G401 (cell line): ENCODE results near the gene NALCN. TPM values are rescaled to one million over a fixed set of nuclear protein-coding genes. Genes with fewer than 3 reads are reported as not detected.

Experiments
- DNase-seq: peaks from one replicate; pipeline ENCODE4 v3.0.0-alpha.2; 2015; ENCODE audit warnings: low spot score
- in situ Hi-C: cut with HindIII; loops from 2 replicates; pipeline ENCODE4 v1.10.0; 2016; ENCODE audit warnings: low sequenced_read_pairs, mixed read lengths
- total RNA-seq: library from RNA; depleted of rRNA; stranded (reverse); fragments of >200 nt; shearing (Covaris generic); gene quantifications from 2 replicates; pipeline ENCODE4 v1.2.3, GENCODE V29; 2014; rRNA removed

The NALCN gene
- total RNA-seq, result not detected in 2 replicates

DNA sequence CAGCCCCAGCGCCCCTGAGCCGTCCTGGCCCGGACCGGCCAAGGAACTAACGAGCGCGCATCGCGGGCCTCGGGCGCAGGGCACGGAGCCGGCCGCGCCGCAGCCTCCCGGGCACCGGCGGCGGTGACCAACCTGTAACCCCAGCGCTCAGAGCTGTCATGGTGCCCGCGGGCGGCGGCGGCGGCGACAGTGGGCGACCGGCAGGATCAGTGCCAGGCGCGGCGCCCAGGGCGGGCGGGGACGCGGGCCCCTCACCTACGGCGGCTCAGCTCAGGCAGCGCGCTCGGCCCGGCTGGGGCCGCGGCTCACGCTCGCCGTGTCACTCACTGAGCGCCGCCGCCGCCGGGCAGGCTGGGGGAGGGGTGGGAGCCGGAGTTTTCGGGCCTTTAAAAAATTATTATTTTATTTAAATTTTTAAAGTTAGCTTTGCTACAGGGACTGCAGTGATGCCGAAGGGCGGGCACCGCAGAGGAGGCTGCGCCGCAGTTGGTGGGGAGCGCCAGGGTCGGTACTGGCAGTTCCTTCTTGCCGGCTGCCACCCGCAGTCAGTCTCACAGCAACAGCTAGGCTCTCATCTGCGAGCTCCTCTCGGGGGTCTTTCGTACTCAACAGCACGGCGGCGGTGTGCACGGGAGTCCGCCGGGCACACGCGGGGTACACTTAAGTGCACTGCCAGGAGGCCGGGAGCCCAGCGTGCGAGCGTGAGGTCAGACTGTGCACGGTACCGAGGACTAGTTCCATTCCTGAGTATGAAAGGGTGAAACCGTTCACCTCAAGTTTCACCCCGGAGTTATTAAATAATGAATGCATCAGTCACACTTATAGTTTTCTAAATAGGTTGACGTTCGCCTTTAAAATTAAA, at the start of gene NALCN:
Gene NALCN (minus strand): TSS at position 328 of the 862 bp plus-strand sequence. CDS start 17,382 bp downstream, outside the sequence.
- in situ Hi-C loops, result no loop called here
- peak; percentile 56 for DNase-seq

- DNase-seq, result no peak
- in situ Hi-C loops, result no loop called here
Observed at GRCh38 chr13:101465877-101466276, 49.6 kb upstream of the NALCN start.

- in situ Hi-C loops, result no loop called here
Observed at GRCh38 chr13:101457176-101457575, 40.9 kb upstream of the NALCN start.

GRCh38 chr13:101455863-101456262, 39.6 kb upstream of the NALCN start:
- in situ Hi-C loops, result no loop called here
- no peak for DNase-seq

More at GRCh38 chr13:101457176-101457575, 40.9 kb upstream of the NALCN start:
- no peak for DNase-seq

GRCh38 chr13:101454767-101455166, 38.5 kb upstream of the NALCN start:
- in situ Hi-C loops, result no loop called here
- no peak for DNase-seq

DNA sequence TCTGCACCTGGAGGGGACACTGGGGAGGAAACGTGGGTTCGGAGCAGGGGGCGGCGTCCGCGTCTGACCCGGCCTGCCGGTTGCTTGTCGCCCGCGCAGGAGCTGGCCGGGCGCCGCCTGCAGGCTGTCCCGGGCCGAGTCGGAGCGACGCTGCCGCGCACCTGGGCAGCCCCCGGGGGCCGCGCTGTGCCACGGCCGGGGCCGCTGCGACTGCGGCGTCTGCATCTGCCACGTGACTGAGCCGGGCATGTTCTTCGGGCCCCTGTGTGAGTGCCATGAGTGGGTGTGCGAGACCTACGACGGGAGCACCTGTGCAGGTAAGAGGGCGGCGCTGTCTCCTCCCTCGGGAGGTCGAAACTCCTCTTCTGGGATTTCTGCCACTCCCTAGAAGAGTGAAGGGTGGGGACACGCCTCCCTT, 37.5 kb upstream of the NALCN start:
- in situ Hi-C loops, result no loop called here
- peak; percentile 10 for DNase-seq

- peak; percentile 88 for DNase-seq
- in situ Hi-C loops, result no loop called here
Observed at GRCh38 chr13:101452519-101453485, 36.5 kb upstream of the NALCN start, which contains the start of gene ITGBL1. Gene ITGBL1, plus strand, starts transcription at chr13:101452675. Its CDS starts 159 bp downstream, at chr13:101452834.

DNA sequence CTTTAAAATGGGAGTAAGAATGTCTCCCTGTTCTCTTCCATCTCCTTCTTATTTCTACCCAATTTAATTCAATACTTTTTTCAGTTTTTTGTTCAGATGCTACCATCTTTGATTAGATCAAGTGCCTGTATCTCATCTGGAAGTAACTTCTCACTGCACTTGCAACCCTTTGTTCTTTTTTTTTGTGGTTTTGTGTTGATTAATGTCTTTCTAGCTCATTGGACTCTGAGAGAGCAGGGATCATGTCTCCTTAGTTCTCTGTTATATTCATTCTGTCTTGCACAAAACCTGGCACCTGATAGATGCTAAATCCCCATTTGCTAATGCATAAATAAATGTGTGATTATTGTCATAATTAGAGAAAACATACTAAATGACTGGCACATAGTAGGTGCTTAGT, 35.3 kb upstream of the NALCN start:
- DNase-seq, result peak; percentile 7
- in situ Hi-C loops, result no loop called here

DNA sequence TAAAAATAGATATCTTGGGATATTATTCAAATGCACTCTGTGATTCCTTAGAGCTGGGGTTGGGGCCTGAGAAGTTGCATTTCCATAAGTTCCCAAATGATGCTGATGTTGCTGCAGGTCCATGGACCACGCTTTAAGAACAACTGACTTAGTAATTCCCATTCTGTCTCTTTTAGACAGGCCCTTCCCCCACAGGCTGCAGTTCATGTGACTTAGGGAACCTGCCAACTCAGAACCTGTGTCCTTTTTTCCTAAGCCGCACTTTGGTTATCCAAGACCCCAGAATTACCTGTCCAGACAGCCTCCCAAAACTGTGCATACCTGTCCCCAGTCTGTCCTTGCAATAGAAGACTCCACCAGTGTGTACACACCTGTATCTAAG, 34.4 kb upstream of the NALCN start:
- in situ Hi-C loops, result no loop called here
- no peak for DNase-seq

- DNase-seq, result no peak
- in situ Hi-C loops, result no loop called here
Observed at GRCh38 chr13:101449790-101450748, 33.8 kb upstream of the NALCN start.

DNA sequence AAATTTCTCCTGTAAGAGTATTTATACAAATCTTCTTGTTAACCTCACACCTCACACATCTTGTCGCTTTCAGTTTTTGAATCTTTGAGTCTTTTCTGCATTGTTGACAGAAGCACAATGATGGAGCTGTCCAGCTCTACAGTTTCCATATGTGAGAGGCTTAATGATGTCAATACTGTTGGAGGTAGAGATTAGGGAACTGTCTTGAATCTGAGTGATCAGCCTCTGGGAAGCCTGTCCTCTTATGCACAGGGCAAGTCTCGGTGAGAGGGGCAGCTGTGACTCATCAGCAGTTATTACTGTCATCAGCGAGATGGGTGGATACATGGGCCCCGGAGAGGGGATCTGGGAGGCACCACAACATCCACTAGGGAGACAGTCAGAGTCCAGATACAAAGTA, 31.5 kb upstream of the NALCN start:
- in situ Hi-C loops, result no loop called here

DNA sequence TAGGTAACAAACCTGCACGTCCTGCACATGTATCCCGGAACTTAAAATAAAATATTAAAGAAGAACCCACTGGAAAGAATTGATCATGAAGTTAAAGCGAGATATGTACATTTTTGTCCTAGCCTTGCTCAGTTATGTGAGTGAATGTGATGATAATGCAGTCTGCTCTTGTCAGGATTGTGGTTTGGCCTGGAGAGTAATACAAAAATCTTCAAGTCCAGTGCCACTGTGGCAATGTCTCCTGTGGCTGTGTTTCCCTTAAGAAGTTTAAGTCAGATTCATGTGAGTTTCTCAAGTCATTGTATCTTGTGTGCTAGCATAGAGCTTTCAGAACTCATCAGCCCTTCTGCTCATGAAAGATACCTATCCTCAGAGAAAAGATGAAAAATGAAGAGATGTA, 18.2 kb upstream of the NALCN start:
- no peak for DNase-seq
- in situ Hi-C loops, result no loop called here

More for the DNA sequence above, 31.5 kb upstream of the NALCN start:
- DNase-seq, result no peak

- in situ Hi-C loops, result no loop called here
- no peak for DNase-seq
Observed at GRCh38 chr13:101433895-101434294, 17.6 kb upstream of the NALCN start.

DNA sequence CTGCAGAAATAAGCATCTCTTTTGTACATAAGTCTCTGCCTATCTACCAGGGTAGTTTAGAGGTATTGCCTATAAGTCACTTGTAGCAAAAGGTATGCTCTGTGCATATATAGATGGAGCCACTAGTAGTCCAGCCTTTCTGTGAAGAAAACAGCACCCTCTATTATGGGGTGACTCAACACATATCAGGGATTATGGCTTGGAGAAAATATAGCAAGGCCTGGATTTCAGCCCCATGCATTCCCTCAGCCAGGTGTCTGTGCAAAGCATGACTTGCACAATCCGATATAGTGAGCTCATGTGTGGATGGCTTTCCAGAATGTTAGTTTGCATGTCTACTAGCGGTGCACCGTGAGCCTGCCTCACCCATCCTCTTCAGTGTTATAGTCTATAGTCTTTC, 13.4 kb upstream of the NALCN start:
- in situ Hi-C loops, result no loop called here
- no peak for DNase-seq

DNA sequence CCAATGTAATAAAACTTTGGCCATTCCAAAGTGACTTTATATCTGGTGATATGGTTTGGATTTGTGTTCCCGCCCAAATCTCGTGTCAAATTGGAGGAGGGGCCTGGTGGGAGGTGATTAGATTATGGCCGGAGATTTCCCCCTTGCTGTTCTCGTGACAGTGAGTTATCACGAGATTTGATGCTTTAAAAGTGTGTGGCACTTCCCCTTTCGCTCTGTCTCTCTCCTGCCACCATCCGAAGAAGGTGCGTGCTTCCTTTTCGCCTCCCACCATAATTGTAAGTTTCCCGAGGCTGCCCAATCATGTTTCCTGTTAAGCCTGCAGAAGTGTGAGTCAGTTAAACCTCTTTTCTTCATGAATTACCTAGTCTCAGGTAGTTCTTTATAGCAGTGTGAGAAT, 9.3 kb upstream of the NALCN start:
- in situ Hi-C loops, result no loop called here
- no peak for DNase-seq

- DNase-seq, result no peak
- in situ Hi-C loops, result no loop called here
Observed at GRCh38 chr13:101425156-101425471, 8.8 kb upstream of the NALCN start.

DNA sequence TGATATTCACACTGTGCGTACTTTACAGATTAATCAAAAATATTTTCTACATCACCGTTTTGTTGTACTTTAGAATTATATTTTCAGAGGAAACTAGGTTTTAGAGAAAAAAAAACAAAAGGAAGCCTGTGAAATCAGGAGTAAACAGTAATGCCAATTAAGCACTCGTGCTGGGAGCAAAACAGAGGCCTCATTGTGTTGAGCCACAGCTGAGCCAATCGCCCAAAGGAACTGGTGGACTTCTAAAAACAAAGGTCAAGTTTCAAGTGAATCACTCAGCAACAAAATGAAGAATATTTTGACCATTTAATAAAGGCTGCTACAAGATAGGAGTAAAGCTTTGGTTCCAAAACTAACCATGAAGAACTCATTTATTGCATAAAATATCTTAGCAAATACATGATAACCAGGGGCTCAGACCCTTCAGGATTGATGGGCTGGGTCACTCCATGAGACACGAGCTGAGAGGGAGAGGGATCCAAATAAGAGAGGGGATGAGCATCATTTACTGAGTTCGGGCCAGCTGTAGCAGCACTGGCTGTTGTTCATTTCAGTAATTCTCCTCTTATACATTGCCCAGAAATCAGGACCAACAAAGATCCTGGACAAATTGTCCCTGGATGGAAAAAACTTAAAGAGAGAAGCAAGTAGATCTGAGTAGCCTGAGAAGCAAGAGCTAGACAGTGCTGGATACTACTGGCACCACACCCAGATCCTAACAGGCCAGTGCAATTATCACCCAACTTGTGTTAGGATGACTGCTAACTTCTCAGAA, 8.3 kb upstream of the NALCN start:
- peak; percentile 17 for DNase-seq
- in situ Hi-C loops, result no loop called here

GRCh38 chr13:101423872-101424271, 7.6 kb upstream of the NALCN start:
- DNase-seq, result no peak
- in situ Hi-C loops, result no loop called here
